Stimulated activated CD4-positive, alpha-beta T cell treated with anti-CD3 and anti-CD28 coated beads, Interleukin-2, amount 100 ng/mL, for 4 hours (primary cell): Measurements from ENCODE around the gene RPS29.
"Not testable (repeated sequence)": the region's sequence is repeated elsewhere in the genome, so short reads cannot be mapped to it uniquely, and the experiment has no call there.

Experiments
- DNase-seq: peaks from one replicate; pipeline ENCODE4 v3.0.0-alpha.2; 2020; ENCODE audit warnings: low read depth

Gene RPS29

DNA sequence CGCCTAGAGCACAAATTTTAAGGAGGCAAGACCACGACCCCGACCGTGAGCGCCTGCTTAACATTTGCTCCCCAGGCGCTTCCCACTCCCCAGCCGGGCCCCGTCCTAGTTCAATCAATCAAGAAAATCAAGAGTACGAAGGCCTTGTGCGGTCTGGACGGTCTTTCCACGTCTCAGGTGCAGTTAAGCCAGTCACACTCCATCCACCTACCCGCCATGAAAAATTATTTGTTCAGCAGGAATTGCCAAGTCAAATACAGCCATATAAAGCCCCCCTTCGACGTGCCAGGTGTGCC, 12.0 kb upstream of the RPS29 start:
- DNase-seq, result no peak

GRCh38 chr14:49594347-49595091, 8.3 kb upstream of the RPS29 start:
- DNase-seq, result no peak

DNA sequence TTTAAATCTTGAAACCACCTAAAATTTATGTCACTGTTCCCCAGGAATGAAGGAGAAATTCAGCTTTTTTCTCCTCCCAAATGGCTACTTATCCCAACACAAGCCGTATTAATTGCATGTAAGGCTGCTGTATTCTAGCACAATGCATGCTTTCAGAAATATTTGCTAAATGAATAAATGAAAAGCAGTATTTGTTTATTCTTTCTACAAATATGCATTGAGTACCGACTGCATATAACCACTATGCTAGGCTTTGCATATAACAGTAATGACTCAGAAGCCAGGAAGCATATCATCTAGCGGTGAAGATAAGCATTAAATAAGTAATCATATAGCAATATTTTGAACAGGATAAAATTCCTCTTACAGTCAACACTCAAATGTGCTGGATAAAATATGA, 6.8 kb upstream of the RPS29 start:
- DNase-seq, result no peak

GRCh38 chr14:49589387-49589786, 3.2 kb upstream of the RPS29 start:
- no peak for DNase-seq

DNA sequence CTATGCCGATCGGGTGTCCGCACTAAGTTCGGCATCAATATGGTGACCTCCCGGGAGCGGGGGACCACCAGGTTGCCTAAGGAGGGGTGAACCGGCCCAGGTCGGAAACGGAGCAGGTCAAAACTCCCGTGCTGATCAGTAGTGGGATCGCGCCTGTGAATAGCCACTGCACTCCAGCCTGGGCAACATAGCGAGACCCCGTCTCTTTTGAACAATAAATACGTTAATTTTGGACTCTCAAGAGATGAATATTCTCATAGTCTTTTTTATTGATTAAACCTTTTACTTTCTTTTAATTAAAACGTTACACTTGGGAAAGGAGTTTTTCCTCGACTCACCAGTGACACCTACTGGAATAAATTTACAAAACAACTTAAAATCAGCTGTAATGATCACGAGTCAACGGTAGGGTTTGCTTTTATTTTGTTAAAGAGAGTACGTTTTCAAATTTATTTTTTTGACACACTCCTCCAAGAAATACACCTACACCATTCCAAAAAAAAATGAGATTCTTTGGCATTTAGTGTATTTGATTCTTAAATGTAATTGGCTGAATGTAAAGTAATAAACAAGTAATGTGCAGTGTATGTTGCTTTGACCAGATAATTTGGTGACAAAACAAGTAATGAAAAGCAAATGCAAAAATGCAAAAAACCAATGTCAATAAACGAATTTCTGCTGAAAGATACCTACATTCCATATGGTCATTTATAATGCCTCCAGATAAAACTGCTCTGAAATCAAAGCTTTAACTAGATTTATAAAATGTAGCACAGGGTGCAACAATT, 687 bp upstream of the RPS29 start:
- peak; percentile 36 for DNase-seq

DNA sequence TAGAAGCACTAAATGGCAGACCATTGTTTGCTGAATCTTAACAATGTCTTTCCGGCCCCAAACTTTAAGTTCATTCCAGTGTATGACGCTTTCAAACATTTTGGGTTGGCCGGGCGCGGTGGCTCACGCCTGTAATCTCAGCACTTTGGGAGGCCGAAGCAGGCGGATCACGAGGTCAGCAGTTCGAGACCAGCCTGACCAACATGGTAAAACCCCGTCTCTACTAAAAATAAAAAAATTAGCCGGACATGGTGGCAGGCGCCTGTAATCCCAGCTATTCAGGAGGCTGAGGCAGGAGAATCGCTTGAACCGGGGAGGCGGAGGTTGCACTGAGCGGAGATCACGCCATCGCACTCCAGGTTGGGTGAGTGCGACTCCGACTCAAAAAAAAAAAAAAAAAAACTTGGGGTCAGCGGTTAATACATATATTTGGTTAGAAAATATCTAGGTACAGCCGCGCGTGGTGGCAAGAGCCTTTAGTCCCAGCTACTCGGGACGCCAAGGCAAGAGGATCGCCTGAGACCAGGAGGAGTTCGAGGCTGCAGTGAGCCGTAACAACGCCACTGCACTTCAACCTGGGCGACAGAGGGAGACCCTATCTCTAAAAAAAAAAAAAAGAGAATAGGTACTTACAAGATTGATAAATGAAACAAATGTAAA, 1.1 kb downstream of the RPS29 start:
- DNase-seq, result not testable (repeated sequence)

GRCh38 chr14:49584058-49584457, 2.1 kb downstream of the RPS29 start:
- no peak for DNase-seq

GRCh38 chr14:49583629-49584028, 2.6 kb downstream of the RPS29 start:
- no peak for DNase-seq

DNA sequence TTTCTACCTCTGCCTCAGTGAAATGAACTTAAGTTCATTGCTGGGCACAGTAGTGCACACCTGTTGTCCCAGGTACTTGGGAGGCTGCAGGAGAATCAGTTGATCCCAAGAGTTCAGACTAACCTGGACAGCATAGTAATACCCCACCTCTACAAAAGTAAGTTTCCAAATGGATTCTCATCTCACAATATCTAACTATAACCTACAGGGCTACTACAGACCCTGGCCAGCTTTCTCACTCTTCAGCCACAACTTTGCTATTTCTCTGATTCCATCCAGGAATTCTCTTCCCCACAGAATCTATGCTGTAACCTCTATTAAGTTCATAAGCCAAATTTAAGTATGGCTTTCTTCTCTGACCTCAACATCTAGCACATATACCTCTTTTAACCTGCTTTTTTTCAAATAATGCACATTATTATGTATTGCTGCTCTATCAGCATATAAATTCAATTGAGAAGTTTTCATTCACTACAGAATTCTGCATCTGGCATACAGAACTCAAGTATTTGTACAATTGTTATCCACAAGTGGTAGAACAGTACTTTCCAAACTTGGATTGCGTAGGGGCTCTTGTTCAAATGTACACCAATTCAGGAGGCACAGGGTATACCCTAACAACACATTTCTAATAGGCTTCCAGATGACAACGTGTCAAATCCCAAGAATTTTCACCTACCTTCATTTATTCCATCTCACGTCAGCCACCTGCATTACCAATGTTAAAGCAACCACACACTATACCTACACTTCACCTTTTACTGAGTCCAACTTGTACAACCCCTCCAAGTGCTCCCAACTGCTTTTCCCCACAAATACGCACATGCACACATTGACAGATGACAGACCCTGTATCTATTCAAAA, 3.8 kb downstream of the RPS29 start:
- no peak for DNase-seq

- DNase-seq, result no peak
Measured at GRCh38 chr14:49581209-49582112, 4.7 kb downstream of the RPS29 start.

- DNase-seq, result no peak
Measured at GRCh38 chr14:49579841-49580240, 6.3 kb downstream of the RPS29 start.

- no peak for DNase-seq
Measured at GRCh38 chr14:49578141-49578540, 8.0 kb downstream of the RPS29 start.

DNA sequence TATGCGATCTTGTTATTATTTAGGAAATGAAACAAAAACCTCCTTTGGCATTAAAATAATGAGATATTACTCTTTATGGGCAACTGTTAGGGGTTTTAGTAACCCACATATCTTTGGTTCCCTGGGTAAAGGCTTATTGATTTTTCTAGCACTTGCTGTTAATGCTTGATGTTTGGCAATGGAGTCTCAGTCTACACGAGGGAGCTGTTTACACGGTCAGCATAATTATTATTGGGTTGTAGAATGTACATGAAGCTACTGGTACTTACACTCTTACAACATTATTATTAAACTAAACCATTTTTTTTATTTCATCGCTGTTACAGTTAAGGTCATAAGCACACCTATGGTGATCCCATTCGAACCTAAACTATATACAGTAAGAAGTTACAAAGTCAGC, 12.1 kb downstream of the RPS29 start:
- no peak for DNase-seq

- no peak for DNase-seq
Measured at GRCh38 chr14:49569281-49569680, 16.9 kb downstream of the RPS29 start.

GRCh38 chr14:49566714-49567113, 19.5 kb downstream of the RPS29 start:
- no peak for DNase-seq

- no peak for DNase-seq
Measured at GRCh38 chr14:49559979-49560768, 26.0 kb downstream of the RPS29 start.

GRCh38 chr14:49553892-49554291, 32.3 kb downstream of the RPS29 start:
- no peak for DNase-seq

- no peak for DNase-seq
Measured at GRCh38 chr14:49553106-49553505, 33.1 kb downstream of the RPS29 start.

GRCh38 chr14:49551569-49551968, 34.6 kb downstream of the RPS29 start:
- no peak for DNase-seq
